SK-N-MC (cell line): ENCODE data around the gene PGBD2.
A peak's percentile ranks its signal among the peaks of the same experiment; 100 is the strongest.
"Not testable (repeated sequence)": the region's sequence is repeated elsewhere in the genome, so short reads cannot be mapped to it uniquely, and the experiment has no call there.

ENCODE experiments used
- DNase-seq: peaks from one replicate; pipeline ENCODE4 v3.0.0-alpha.2; 2011; ENCODE audit warnings: low read depth, low spot score
- H3K27ac ChIP-seq: fragments of 200-600 bp; sonication (generic); 2 replicates; pipeline ENCODE4 v1.5.1; 2016; ENCODE audit warnings: mixed run types
- H3K36me3 ChIP-seq: fragments of 200-600 bp; sonication (generic); 2 replicates; pipeline ENCODE4 v1.6.1; 2017; ENCODE audit warnings: antibody characterized with exemption, low read length, mixed read lengths; ENCODE audit not compliant: insufficient read depth
- H3K4me3 ChIP-seq: fragments of 200-600 bp; sonication (generic); 2 replicates; pipeline ENCODE4 v1.5.1; 2016
- H3K9ac ChIP-seq: fragments of 200-600 bp; sonication (generic); 2 replicates; pipeline ENCODE4 v1.8.0; 2017; ENCODE audit warnings: mixed run types, mixed read lengths; ENCODE audit not compliant: insufficient read length
- H3K9me3 ChIP-seq: fragments of 200-600 bp; sonication (generic); 2 replicates; pipeline ENCODE4 v1.6.1; 2017; ENCODE audit warnings: low read depth, mild to moderate bottlenecking, antibody characterized with exemption, low read length, moderate library complexity, mixed read lengths
- EZH2 ChIP-seq: fragments of 200-600 bp; sonication (generic); IDR thresholded peaks from one replicate; pipeline ENCODE4 v1.6.1; 2017; ENCODE audit warnings: antibody characterized with exemption
- FOXP2 ChIP-seq: optimal IDR thresholded peaks from 2 replicates; pipeline ENCODE3; 2011; ENCODE audit warnings: mild to moderate bottlenecking, moderate library complexity; ENCODE audit not compliant: insufficient read depth; ENCODE audit errors: extremely low read length, control extremely low read depth
- POLR2AphosphoS5 ChIP-seq: IDR thresholded peaks from 2 replicates; pipeline ENCODE4 v1.6.1; 2012; ENCODE audit warnings: mild to moderate bottlenecking, low read depth, low read length, borderline replicate concordance

The PGBD2 gene

DNA sequence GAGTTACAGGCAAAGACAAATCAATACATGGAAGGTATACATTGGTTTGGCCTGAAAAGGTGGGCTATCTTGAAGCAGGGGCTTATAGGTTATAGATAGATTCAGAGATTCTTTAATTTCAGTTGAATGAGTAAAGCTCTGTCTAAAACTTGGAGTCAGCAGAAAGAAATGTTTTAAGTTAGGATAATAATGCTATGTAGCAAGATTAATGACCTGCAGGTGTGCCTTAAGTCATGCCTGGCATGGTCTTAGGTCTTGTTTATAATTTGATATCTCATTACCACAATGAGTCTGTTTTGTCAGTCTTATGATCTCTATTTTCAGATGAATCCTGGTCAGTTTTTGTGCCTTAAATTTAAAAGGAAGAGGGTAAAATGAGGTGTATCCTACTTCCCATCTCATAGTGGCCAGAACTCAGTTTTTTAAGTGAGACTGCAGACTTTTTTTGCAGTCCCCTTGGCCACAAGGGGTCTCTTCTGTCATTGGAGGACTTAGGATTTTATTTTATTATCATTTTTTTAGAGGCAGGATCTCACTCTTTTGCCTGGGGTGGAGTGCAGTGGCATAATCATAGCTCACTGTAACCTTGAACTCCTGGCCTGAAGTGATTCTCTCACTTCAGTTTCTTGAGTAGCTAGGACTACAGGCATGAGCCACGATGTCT, 21.3 kb upstream of the PGBD2 start:
- Histone ChIP-seq H3K9ac (no peak overlapping the region), H3K9me3 (no peaks in the 10 kb centered on the region), H3K27ac (no peak overlapping the region), H3K36me3 (no peaks in the 10 kb centered on the region), H3K4me3 (no peak overlapping the region)
- no peak for DNase-seq
- TF ChIP-seq EZH2, result no peak
- no peak for TF ChIP-seq FOXP2
- no peak for TF ChIP-seq POLR2AphosphoS5

DNA sequence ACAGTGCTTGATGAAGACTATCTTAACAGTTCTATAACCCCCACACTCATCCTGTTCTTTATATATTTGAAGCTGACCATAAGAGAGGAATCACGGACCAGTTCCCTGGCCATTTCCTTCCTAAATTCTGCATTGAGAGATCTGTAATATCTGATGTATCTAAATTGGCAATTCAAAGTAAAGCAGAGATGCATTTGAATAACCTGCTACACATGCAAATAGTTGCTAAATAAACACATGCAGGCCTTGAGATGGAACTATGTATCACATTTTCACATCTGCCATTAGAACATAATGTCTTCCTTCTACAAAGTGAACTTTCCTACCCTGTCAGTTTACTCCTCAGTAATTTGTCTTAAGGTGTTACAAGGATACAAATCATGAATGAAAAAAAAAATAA, 20.4 kb upstream of the PGBD2 start:
- no peaks in the 10 kb centered on the region for H3K9me3 ChIP-seq
- no peak overlapping the region for H3K9ac ChIP-seq
- no peak overlapping the region for H3K27ac ChIP-seq
- DNase-seq, result no peak
- TF ChIP-seq POLR2AphosphoS5, result no peak
- no peak for TF ChIP-seq EZH2
- TF ChIP-seq FOXP2, result no peak
- H3K4me3 ChIP-seq, result no peak overlapping the region
- H3K36me3 ChIP-seq, result no peaks in the 10 kb centered on the region

DNA sequence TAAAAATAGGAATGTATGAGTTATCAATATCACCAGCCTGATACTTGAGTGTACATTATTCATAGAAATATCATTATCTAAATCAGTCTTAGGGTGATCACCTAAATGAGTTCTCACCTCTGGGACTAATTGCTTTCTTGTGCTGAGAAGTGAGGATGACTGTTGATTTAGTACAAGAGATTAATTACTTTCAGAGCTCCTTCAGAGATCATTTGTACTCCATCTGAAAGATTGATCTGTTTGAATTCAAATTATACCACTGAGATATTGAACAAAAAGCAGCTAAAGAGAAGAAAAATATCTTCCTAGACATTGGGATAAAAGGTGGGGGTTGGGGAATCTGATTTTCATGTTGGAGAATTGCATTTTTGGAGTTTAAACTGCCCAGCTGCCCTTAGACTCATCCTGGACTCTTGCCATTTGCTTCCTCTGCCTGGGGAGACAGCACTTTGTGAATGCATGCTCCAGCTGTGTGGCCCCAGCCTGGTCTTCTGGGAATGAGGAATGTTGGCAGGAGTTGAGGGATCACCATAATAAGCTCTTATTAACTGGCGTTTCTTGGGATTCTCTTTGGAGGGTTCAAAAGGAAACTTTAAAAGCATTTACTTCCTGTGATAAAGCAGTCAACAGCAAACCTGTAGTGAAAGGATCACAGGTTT, 19.7 kb upstream of the PGBD2 start:
- no peak overlapping the region for H3K27ac ChIP-seq
- DNase-seq, result no peak
- H3K9ac ChIP-seq, result no peak overlapping the region

DNA sequence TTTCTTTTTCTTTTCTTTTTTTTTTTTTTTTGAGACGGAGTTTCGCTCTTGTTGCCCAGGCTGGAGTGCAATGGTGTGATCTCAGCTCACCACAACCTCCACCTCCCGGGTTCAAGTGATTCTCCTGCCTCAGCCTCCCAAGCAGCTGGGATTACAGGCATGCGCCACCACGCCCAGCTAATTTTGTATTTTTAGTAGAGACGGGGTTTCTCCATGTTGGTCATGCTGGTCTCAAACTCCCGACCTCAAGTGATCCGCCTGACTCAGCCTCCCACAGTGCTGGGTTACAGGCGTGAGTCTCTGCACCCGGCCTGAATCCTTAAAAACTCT, 16.2 kb upstream of the PGBD2 start:
- DNase-seq, H3K9me3 ChIP-seq, H3K4me3 ChIP-seq, H3K27ac ChIP-seq, H3K9ac ChIP-seq, H3K36me3 ChIP-seq: not testable (repeated sequence)

More for the DNA sequence above, 19.7 kb upstream of the PGBD2 start:
- Histone ChIP-seq H3K36me3 (no peaks in the 10 kb centered on the region), H3K4me3 (peak overlapping the region; percentile 33; the same call in 1 of the 2 replicates), H3K9me3 (no peaks in the 10 kb centered on the region)
- TF ChIP-seq EZH2 (no peak), POLR2AphosphoS5 (no peak), FOXP2 (no peak)

DNA sequence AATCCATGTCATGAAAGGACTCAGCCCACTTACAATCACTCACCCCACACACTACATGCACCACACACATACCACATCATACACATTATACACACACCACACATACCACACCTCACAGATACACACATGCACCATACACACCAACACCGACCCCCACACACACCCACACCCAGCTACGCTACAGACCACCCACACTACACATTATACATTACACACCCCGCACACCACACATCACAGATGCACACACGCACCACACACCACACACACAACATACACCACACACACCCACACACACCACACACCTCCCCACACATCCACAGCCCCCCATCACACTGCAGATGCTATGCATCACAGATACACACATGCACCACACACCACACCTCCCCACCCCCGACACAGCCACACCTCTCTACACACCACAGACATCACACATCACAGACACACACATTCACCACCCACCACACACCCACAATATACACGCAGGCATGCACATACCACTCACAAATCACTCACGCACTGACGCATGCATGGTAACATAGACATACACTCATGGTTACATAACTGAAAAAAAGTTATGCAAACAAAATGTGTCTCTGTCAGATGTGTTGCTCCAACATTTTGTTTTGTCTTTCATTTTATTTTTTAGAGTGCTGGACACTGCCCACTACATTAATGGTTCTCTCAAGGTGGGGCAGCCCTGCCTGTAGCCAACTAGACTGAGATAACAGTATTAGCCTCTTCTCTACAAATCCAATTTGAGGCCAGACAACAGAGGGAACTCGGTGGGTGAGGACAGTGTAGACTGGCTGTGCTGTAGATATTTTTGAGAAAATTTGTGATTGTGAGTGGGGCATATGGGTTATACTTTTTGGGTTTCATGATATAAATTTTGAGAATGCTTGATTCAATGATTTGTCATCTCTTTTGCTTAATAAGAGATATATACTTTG, 15.2 kb upstream of the PGBD2 start:
- Histone ChIP-seq H3K36me3 (no peaks in the 10 kb centered on the region), H3K4me3 (no peak overlapping the region), H3K27ac (no peak overlapping the region), H3K9me3 (no peaks in the 10 kb centered on the region), H3K9ac (no peak overlapping the region)
- TF ChIP-seq POLR2AphosphoS5, result no peak
- no peak for TF ChIP-seq FOXP2
- no peak for TF ChIP-seq EZH2
- no peak for DNase-seq

DNA sequence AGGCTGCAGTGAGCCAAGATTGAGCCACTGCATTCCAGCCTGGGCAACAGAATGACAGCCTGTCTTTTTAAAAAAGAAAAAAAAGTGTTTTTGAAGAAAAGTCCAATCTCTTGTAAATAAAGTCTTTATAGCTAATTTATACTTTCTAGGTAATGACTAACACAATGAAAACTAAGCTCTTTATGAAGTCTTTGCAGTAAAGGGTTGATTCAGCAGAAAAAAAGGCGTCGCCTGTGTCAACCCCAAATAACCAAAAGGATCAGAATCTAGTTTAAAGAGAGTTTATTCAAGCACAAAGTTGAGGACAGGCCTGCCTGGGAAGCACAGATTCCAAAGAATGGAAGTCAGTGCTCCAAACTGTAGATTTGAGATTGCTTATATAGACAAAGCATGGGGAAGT, 14.3 kb upstream of the PGBD2 start:
- Histone ChIP-seq H3K4me3 (no peak overlapping the region), H3K9ac (no peak overlapping the region), H3K9me3 (no peaks in the 10 kb centered on the region), H3K36me3 (no peaks in the 10 kb centered on the region), H3K27ac (no peak overlapping the region)
- DNase-seq, result no peak
- no peak for TF ChIP-seq POLR2AphosphoS5
- no peak for TF ChIP-seq EZH2
- TF ChIP-seq FOXP2, result no peak

DNA sequence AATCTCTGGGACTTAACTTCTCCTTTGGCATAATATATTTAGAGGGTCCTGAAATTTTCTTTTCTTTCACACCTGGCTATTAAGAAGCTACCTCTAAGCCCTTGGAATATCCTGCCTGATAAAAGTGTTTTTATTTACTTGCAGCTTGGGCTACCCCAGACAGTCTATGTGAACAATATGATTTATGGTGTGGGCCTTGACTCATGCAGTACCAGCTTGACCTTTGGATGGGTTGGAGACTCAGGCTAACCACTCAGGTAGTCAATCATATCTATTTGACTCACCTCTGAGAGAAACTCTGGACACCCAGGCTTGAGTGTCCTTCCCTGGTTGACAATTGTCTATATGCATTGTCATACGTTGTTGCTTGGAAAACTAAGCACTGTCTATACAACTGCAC, 13.4 kb upstream of the PGBD2 start:
- Histone ChIP-seq H3K27ac (no peak overlapping the region), H3K9me3 (no peaks in the 10 kb centered on the region), H3K9ac (no peak overlapping the region), H3K36me3 (no peaks in the 10 kb centered on the region), H3K4me3 (no peak overlapping the region)
- TF ChIP-seq EZH2, result no peak
- no peak for TF ChIP-seq POLR2AphosphoS5
- TF ChIP-seq FOXP2, result no peak
- DNase-seq, result no peak

DNA sequence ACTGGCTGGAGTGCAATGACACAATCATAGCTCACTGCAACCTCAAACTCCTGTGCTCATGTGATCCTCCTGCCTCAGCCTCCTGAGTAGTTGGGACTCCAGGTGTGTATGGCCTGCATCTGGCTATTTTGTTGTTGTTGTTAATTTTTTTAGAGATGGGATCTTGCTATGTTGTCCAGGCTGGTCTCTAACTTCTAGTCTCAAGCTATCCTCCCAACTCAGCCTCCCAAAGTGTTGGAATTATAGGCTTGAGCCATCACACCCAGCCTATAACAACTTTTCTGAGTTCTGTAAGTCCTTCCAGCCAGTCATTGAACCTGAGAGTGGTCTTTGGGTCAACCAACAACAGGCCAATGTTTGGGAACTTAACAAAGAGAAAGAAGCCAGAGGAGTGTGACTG, 11.2 kb upstream of the PGBD2 start:
- Histone ChIP-seq H3K4me3 (no peak overlapping the region), H3K27ac (no peak overlapping the region), H3K36me3 (no peaks in the 10 kb centered on the region), H3K9ac (no peak overlapping the region), H3K9me3 (no peaks in the 10 kb centered on the region)
- DNase-seq, result no peak
- TF ChIP-seq POLR2AphosphoS5, result no peak
